Endothelial cell of umbilical vein (primary cell): ENCODE measurements around the gene CACNB4. TPM values are rescaled to one million over a fixed set of nuclear protein-coding genes. Genes with fewer than 3 reads are reported as not detected.

Experiments used
- BruUV-seq: library from RNA; stranded (reverse); fragments of 400-500 nt; replicated peaks from 2 replicates; lab custom pipeline; 2021; lab: Mats Ljungman, UMichigan
- CTCF ChIA-PET: fragments of 300-600, 350-600 bp; sonication (Branson Sonifier 250); formaldehyde crosslinking; loops from one replicate; lab custom pipeline; 2021; ENCODE audit warnings: antibody characterized with exemption, inconsistent platforms; lab: Charles Lee
- POLR2A ChIA-PET: fragments of 300-600, 350-600 bp; sonication (Branson Sonifier 250); formaldehyde crosslinking; loops from one replicate; lab custom pipeline; 2021; ENCODE audit warnings: antibody characterized with exemption, inconsistent platforms; lab: Charles Lee
- DNase-seq: peaks from one replicate; pipeline ENCODE4 v3.0.0-alpha.2; 2011; ENCODE audit warnings: low read depth, low spot score
- FAIRE-seq: peaks from 2 replicates; lab custom pipeline; 2011; peaks lifted over from hg19 to GRCh38; lab: Jason Lieb, UNC
- H2AFZ ChIP-seq: 2 replicates; pipeline ENCODE4 v1.6.0; 2012; ENCODE audit warnings: low read depth, low read length, control low read depth, inconsistent platforms
- H3K27ac ChIP-seq: 2 replicates; pipeline ENCODE4 v1.5.1; 2011; ENCODE audit warnings: low read depth, mild to moderate bottlenecking, control low read depth, low read length, moderate library complexity; ENCODE audit not compliant: insufficient read depth
- H3K27me3 ChIP-seq, 2 experiments: 2 replicates each; pipeline versions ENCODE4 v1.6.0 to v1.6.1; 2011; ENCODE audit warnings: low read length in 2 of 2, mixed read lengths in 1 of 2; ENCODE audit not compliant: control insufficient read depth in 2 of 2, insufficient read depth in 2 of 2
- H3K36me3 ChIP-seq, 2 experiments: 2 replicates in 1 of 2; 3 replicates in 1 of 2; pipeline ENCODE4 v1.5.1; 2011; ENCODE audit warnings: low read length in 2 of 2, mild to moderate bottlenecking in 1 of 2, moderate library complexity in 1 of 2; ENCODE audit not compliant: control insufficient read depth in 2 of 2, insufficient read depth in 2 of 2; ENCODE audit errors: extremely low read depth in 1 of 2
- H3K4me1 ChIP-seq: 3 replicates; pipeline ENCODE4 v1.5.1; 2011; ENCODE audit warnings: mild to moderate bottlenecking, low read length; ENCODE audit not compliant: control insufficient read depth, insufficient read depth; ENCODE audit errors: extremely low read depth
- H3K4me2 ChIP-seq: 2 replicates; pipeline ENCODE4 v1.6.1; 2011; ENCODE audit warnings: low read length, control low read depth, mixed read lengths; ENCODE audit not compliant: insufficient read depth
- H3K4me3 ChIP-seq, 3 experiments: fragments of 200-600 bp in 1 of 3; sonication (generic), shearing (Covaris generic) in 1 of 3; replicated peaks in 1 of 3; 2 replicates each; pipeline ENCODE4 v1.5.1; 2011 to 2016; ENCODE audit warnings: control low read depth in 3 of 3, low read length in 3 of 3, mild to moderate bottlenecking in 2 of 3, inconsistent platforms in 1 of 3, low read depth in 1 of 3, moderate library complexity in 1 of 3; ENCODE audit not compliant: insufficient read depth in 1 of 3
- H3K79me2 ChIP-seq: 2 replicates; pipeline ENCODE4 v1.6.0; 2012; ENCODE audit warnings: low read length, inconsistent platforms; ENCODE audit not compliant: control insufficient read depth, insufficient read depth
- H3K9ac ChIP-seq: replicated peaks from 2 replicates; pipeline ENCODE3; 2011; ENCODE audit warnings: low read length, control low read depth; ENCODE audit not compliant: insufficient read depth; ENCODE audit errors: extremely low read depth
- H3K9me1 ChIP-seq: replicated peaks from 3 replicates; pipeline ENCODE4 v1.6.0; 2011; ENCODE audit warnings: mild to moderate bottlenecking, low read length; ENCODE audit not compliant: control insufficient read depth, insufficient read depth; ENCODE audit errors: extremely low read depth
- H3K9me3 ChIP-seq: replicated peaks from 2 replicates; pipeline ENCODE4 v1.5.1; 2012; ENCODE audit warnings: low read length, inconsistent platforms; ENCODE audit not compliant: control insufficient read depth, insufficient read depth
- H4K20me1 ChIP-seq: replicated peaks from 2 replicates; pipeline ENCODE3; 2011; ENCODE audit warnings: mild to moderate bottlenecking, low read length; ENCODE audit not compliant: control insufficient read depth, insufficient read depth; ENCODE audit errors: extremely low read depth
- EZH2 ChIP-seq: IDR thresholded peaks from 2 replicates; pipeline ENCODE4 v1.6.1; 2012; ENCODE audit warnings: borderline replicate concordance, low read depth, mild to moderate bottlenecking, moderate library complexity, low read length, inconsistent platforms; ENCODE audit not compliant: severe bottlenecking
- FOS ChIP-seq: IDR thresholded peaks from 2 replicates; pipeline ENCODE4 v1.6.1; 2011; ENCODE audit warnings: mild to moderate bottlenecking, low read length, moderate library complexity, borderline replicate concordance; ENCODE audit not compliant: insufficient read depth
- GATA2 ChIP-seq: IDR thresholded peaks from 2 replicates; pipeline ENCODE4 v1.7.0; 2011; ENCODE audit warnings: low read depth, mild to moderate bottlenecking, moderate library complexity, mixed read lengths, low read length; ENCODE audit not compliant: insufficient read length, insufficient read depth
- JUN ChIP-seq: IDR thresholded peaks from 2 replicates; pipeline ENCODE4 v1.6.1; 2011; ENCODE audit warnings: borderline replicate concordance, low read depth; ENCODE audit not compliant: insufficient read length, insufficient read depth
- MAX ChIP-seq: IDR thresholded peaks from 2 replicates; pipeline ENCODE4 v1.6.1; 2011; ENCODE audit not compliant: insufficient read depth, insufficient read length
- MYC ChIP-seq: IDR thresholded peaks from one replicate; pipeline ENCODE4 v1.6.1; 2011; ENCODE audit warnings: mild to moderate bottlenecking, low read depth, low read length
- POLR2A ChIP-seq: IDR thresholded peaks from 2 replicates; pipeline ENCODE4 v1.6.1; 2012; ENCODE audit warnings: low read depth, mild to moderate bottlenecking, control low read depth, low read length
- POLR2AphosphoS5 ChIP-seq: IDR thresholded peaks from 2 replicates; pipeline ENCODE4 v1.6.1; 2012; ENCODE audit warnings: low read depth, mild to moderate bottlenecking, control low read depth, low read length, moderate library complexity; ENCODE audit not compliant: insufficient read depth
- dilution Hi-C: fragments of 300-500 bp; cut with MboI; formaldehyde crosslinking; loops from one replicate; pipeline ENCODE4 v1.15.0; 2019; ENCODE audit warnings: low sequenced_read_pairs; ENCODE audit not compliant: extremely low pct_ligation_motif_present
- intact Hi-C: fragments of 100-400 bp; cut with micrococcal nuclease; formaldehyde crosslinking; loops from one replicate; pipeline ENCODE4 v1.10.0; 2022
- polyA plus RNA-seq, 4 experiments: library from polyadenylated mRNA; depleted of rRNA in 3 of 4; stranded (reverse) in 3 of 4; unstranded in 1 of 4; fragments of >200 nt; gene quantifications; 2 replicates each; pipeline versions ENCODE4 v1.2.1 to v1.2.3, GENCODE V29; 2011 to 2012; ENCODE audit warnings: missing spikeins in 1 of 4
- total RNA-seq: library from RNA; stranded (reverse); gene quantifications from 2 replicates; pipeline ENCODE4 v1.2.3, GENCODE V29; 2021
- TF ChIP-seq, protein P1 (sequence below), 2 donors: IDR thresholded peaks; 1 replicate in 1 of 2; 2 replicates in 1 of 2; pipeline ENCODE4 v1.5.1; 2011; ENCODE audit warnings: low read length in 2 of 2, mild to moderate bottlenecking in 2 of 2, moderate library complexity in 2 of 2, control low read depth in 1 of 2, inconsistent platforms in 1 of 2, low read depth in 1 of 2; ENCODE audit not compliant: insufficient read depth in 1 of 2; ENCODE audit errors: extremely low read depth in 1 of 2

Gene CACNB4
- total and polyA plus RNA-seq, 2 donors (not counting 3 experiments of a cell fraction or from before 2014, with no cell fraction given): 0.23 to 0.58 TPM

DNA sequence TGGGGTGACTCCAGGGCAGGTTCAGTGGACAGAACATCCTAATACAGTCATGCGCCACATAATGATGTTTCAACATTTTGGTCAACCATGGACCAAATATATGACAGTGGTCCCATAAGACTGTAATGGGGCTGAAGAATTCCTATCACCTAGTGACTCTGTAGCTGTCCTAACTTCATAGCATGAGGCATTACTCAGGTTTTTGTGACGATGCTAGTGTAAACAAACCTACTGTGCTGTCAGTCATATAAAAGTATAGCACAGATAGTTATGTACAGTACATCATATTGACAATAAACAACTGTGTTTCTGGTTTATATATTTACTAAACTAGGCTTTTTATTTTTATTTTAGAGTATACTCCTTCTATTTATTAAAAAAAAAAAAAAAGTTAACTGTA lies 87.1 kb downstream of the CACNB4 start:
- no TSS peak for BruUV-seq
- no peaks in the 10 kb centered on the region for H3K4me1 ChIP-seq
- FAIRE-seq: no peak
- ChIA-PET POLR2A (no interaction called here), CTCF (interaction anchor here (1.1 to 5.0 kb wide), 3 partner anchors 13 to 25 kb away, joined by 3 to 32 read pairs (median 8); no protein-coding TSS in a partner anchor)
- dilution Hi-C loops: no loop called here
- no peak overlapping the region for H3K27ac ChIP-seq
- DNase-seq: no peak
- TF ChIP-seq, protein P1, sequence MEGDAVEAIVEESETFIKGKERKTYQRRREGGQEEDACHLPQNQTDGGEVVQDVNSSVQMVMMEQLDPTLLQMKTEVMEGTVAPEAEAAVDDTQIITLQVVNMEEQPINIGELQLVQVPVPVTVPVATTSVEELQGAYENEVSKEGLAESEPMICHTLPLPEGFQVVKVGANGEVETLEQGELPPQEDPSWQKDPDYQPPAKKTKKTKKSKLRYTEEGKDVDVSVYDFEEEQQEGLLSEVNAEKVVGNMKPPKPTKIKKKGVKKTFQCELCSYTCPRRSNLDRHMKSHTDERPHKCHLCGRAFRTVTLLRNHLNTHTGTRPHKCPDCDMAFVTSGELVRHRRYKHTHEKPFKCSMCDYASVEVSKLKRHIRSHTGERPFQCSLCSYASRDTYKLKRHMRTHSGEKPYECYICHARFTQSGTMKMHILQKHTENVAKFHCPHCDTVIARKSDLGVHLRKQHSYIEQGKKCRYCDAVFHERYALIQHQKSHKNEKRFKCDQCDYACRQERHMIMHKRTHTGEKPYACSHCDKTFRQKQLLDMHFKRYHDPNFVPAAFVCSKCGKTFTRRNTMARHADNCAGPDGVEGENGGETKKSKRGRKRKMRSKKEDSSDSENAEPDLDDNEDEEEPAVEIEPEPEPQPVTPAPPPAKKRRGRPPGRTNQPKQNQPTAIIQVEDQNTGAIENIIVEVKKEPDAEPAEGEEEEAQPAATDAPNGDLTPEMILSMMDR (IDR thresholded peaks at IDR 0.05; ENCODE audit: extremely low read depth in 1 of 2, insufficient read depth in 1 of 2, low read depth in 1 of 2, low read length in 2 of 2): no peak
- TF ChIP-seq MAX: no peak
- TF ChIP-seq FOS: no peak
- no peak for TF ChIP-seq POLR2A
- no peak for TF ChIP-seq EZH2
- TF ChIP-seq POLR2AphosphoS5: no peak
- TF ChIP-seq GATA2: no peak
- no peak for TF ChIP-seq JUN
- TF ChIP-seq MYC: no peak
- H3K79me2 ChIP-seq: no peaks in the 10 kb centered on the region
- no peaks in the 10 kb centered on the region for H3K36me3 ChIP-seq
- H2AFZ ChIP-seq: no peak overlapping the region
- H3K9me3 ChIP-seq: no peaks in the 10 kb centered on the region
- intact Hi-C loops: no loop called here
- H4K20me1 ChIP-seq: no peaks in the 10 kb centered on the region
- H3K9ac ChIP-seq: no peak overlapping the region
- H3K27me3 ChIP-seq: peaks cover 4% of the 10 kb centered on the region in 2 experiments
- no peaks in the 10 kb centered on the region for H3K9me1 ChIP-seq
- no peak overlapping the region for H3K4me2 ChIP-seq
- no peak overlapping the region for H3K4me3 ChIP-seq
